ENCODE results near the gene TBC1D1.

DNA sequence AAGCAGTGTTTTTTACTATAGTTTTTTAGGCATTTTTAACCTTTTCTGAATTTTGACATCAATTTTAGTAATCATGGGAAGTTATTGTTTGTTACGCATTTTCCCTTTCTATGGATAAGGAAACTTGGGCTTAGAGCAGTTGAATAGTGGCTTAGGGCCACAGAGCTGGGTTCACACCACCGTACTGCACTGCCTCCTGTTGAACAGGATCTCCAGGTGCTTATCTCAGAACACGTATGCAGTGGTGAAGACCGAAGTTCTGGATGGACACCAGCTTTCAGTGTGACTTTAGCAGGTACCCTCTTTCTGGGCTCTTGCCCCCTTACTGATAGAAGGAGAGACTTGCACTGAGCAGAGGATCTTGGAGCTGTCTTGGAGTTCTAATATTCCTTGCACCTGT lies 206.9 kb downstream of the TBC1D1 start:
- no peak for TF ChIP-seq CHD2 (IDR thresholded peaks at IDR 0.05; ENCODE audit: low read length)
- TF ChIP-seq EGR1 (IDR thresholded peaks at IDR 0.05; ENCODE audit: borderline replicate concordance, low read depth, low read length), result no peak
- TF ChIP-seq, protein P1, sequence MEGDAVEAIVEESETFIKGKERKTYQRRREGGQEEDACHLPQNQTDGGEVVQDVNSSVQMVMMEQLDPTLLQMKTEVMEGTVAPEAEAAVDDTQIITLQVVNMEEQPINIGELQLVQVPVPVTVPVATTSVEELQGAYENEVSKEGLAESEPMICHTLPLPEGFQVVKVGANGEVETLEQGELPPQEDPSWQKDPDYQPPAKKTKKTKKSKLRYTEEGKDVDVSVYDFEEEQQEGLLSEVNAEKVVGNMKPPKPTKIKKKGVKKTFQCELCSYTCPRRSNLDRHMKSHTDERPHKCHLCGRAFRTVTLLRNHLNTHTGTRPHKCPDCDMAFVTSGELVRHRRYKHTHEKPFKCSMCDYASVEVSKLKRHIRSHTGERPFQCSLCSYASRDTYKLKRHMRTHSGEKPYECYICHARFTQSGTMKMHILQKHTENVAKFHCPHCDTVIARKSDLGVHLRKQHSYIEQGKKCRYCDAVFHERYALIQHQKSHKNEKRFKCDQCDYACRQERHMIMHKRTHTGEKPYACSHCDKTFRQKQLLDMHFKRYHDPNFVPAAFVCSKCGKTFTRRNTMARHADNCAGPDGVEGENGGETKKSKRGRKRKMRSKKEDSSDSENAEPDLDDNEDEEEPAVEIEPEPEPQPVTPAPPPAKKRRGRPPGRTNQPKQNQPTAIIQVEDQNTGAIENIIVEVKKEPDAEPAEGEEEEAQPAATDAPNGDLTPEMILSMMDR (IDR thresholded peaks at IDR 0.05; ENCODE audit: control extremely low read depth in 1 of 3, insufficient read depth in 1 of 3, low read depth in 1 of 3, low read length in 3 of 3), result no peak
- TF ChIP-seq SIN3A (conservative IDR thresholded peaks at IDR 0.05 in 1 of 2, IDR thresholded peaks at IDR 0.05 in 1 of 2; ENCODE audit: low read depth in 1 of 2, low read length in 2 of 2), result no peak
- no peak for TF ChIP-seq TAF1 (IDR thresholded peaks at IDR 0.05; ENCODE audit: low read depth, low read length)
- no peak for TF ChIP-seq NRF1 (IDR thresholded peaks at IDR 0.05; ENCODE audit: low read depth, low read length)
- TF ChIP-seq POLR2A (IDR thresholded peaks at IDR 0.05; ENCODE audit: control extremely low read depth in 1 of 2, low read depth in 2 of 2, low read length in 2 of 2), result no peak
- no peak for TF ChIP-seq EZH2 (IDR thresholded peaks at IDR 0.05; ENCODE audit: low read depth, low read length, severe bottlenecking)
- TF ChIP-seq SP4 (IDR thresholded peaks at IDR 0.05; ENCODE audit: low read length), result no peak
- TF ChIP-seq CEBPB (IDR thresholded peaks at IDR 0.05; ENCODE audit: low read depth, low read length), result no peak
